Psoas muscle (tissue), 8 donors: ENCODE data around the gene ARHGEF3. TPM values are rescaled to one million over a fixed set of nuclear protein-coding genes. Genes with fewer than 3 reads are reported as not detected.

Source experiments
- ATAC-seq, 4 donors: fragments of 200-7000 bp; cut with Tn5 transposase; one replicate each; pipeline ENCODE4 v1.9.1; 2020; ENCODE audit warnings: moderate library complexity in 3 of 4, mild to moderate bottlenecking in 2 of 4
- DNase-seq, 2 donors: peaks; one replicate each; pipeline ENCODE4 v3.0.0-alpha.2; 2020
- H3K27ac ChIP-seq: fragments of 200-600 bp; one replicate; pipeline ENCODE4 v1.8.0; 2022
- H3K27me3 ChIP-seq, 3 donors: fragments of 200-600 bp in 1 of 3; one replicate each; pipeline versions ENCODE4 v1.6.1 to v1.8.0; 2013 to 2022; ENCODE audit warnings: low read length in 2 of 3, mild to moderate bottlenecking in 2 of 3, moderate library complexity in 1 of 3; ENCODE audit not compliant: insufficient read depth in 3 of 3
- H3K36me3 ChIP-seq, 2 donors: fragments of 200-600 bp in 1 of 2; one replicate each; pipeline versions ENCODE4 v1.6.1 to v1.8.0; 2013 to 2022; ENCODE audit warnings: low read depth in 1 of 2, mild to moderate bottlenecking in 1 of 2, moderate library complexity in 1 of 2; ENCODE audit not compliant: insufficient read depth in 1 of 2
- H3K4me1 ChIP-seq: fragments of 200-600 bp; one replicate; pipeline ENCODE4 v1.8.0; 2022
- H3K4me3 ChIP-seq: fragments of 200-600 bp; one replicate; pipeline ENCODE4 v1.8.0; 2022; ENCODE audit warnings: mild to moderate bottlenecking
- H3K9me3 ChIP-seq: fragments of 200-600 bp; one replicate; pipeline ENCODE4 v1.8.0; 2022
- WGBS, 3 donors: extraction: QIAGEN DNeasy Blood & Tissue Kit; methylation state at CpG; one replicate each; pipeline versions ENCODE4 v1.1.6 to v1.1.7; 2013; 5-methylcytosine and 5-hydroxymethylcytosine counted together
- intact Hi-C, 2 donors: fragments of 100-400 bp; cut with DNase I; formaldehyde crosslinking; loops; one replicate each; pipeline versions ENCODE4 v1.11.0 to v1.14.2; 2022
- polyA plus RNA-seq, 3 donors: library from polyadenylated mRNA; stranded (reverse); fragments of 200-250 nt; gene quantifications; one replicate each; pipeline ENCODE4 v1.2.3, GENCODE V29; 2013
- total RNA-seq, 4 donors: library from RNA; stranded (reverse); fragmentation: NEBNext Ultra II Directional in 2 of 4; extraction: Animal tissue kit (Norgen Biotek cat#: 25700) in 2 of 4; gene quantifications; one replicate each; pipeline versions ENCODE4 v1.2.1 to v1.2.4, GENCODE V29; 2021 to 2023
- TF ChIP-seq, protein P1 (sequence below): fragments of 200-600 bp; IDR thresholded peaks from one replicate; pipeline ENCODE4 v1.8.0; 2022; ENCODE audit warnings: antibody characterized with exemption
- donor health status: healthy with polysubstance abuse.
- donor health status: DM: no; HTN: no; CAD: no; lungs with moderate emphysema.
- donor health status: Bipolar disorder and iron deficiency.
- donor health status: healthy.
- donor health status: DM: yes; HTN: yes; CAD: no.
- donor health status: DM: no; HTN: no; CAD: no.
- donor health status: DM: no; HTN: no; CAD: no.
- donor health status: DM: yes; HTN: yes; CAD: no.

The ARHGEF3 gene
- total and polyA plus RNA-seq, 7 donors: 4.6 to 10.4 (median 6.3) TPM

DNA sequence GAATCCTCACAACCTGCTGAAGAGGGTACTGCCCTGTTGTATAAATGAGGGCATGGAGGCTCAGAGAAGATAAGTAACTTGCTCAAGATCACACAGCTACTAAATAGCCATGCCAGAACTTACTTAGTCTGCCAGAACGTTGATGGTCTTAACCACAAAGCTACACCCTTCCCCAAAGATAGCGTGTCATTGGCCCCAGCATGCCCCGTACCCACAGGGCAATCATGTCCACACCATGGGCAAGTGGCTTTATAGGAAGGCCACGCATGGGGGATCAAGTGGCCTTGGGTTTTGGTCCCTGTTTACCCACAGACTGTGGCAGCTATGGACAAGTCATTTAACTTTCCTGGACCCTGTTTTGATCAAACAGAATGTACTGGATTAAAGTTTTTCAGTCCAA, 15.9 kb upstream of the ARHGEF3 start:
- Histone ChIP-seq H3K27me3 (no peaks in the 10 kb centered on the region), H3K36me3 (no peaks in the 10 kb centered on the region), H3K4me1 (peaks cover 5% of the 10 kb centered on the region), H3K4me3 (no peak overlapping the region), H3K27ac (no peak overlapping the region), H3K9me3 (no peaks in the 10 kb centered on the region)
- DNase-seq (no peak), ATAC-seq (no peak)
- intact Hi-C loops: no loop called here
- TF ChIP-seq, protein P1, sequence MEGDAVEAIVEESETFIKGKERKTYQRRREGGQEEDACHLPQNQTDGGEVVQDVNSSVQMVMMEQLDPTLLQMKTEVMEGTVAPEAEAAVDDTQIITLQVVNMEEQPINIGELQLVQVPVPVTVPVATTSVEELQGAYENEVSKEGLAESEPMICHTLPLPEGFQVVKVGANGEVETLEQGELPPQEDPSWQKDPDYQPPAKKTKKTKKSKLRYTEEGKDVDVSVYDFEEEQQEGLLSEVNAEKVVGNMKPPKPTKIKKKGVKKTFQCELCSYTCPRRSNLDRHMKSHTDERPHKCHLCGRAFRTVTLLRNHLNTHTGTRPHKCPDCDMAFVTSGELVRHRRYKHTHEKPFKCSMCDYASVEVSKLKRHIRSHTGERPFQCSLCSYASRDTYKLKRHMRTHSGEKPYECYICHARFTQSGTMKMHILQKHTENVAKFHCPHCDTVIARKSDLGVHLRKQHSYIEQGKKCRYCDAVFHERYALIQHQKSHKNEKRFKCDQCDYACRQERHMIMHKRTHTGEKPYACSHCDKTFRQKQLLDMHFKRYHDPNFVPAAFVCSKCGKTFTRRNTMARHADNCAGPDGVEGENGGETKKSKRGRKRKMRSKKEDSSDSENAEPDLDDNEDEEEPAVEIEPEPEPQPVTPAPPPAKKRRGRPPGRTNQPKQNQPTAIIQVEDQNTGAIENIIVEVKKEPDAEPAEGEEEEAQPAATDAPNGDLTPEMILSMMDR: no peak
- 64 to 81% (median 80%) methylated on average over 4 of the region's 4 CpGs for WGBS, 3 donors

DNA sequence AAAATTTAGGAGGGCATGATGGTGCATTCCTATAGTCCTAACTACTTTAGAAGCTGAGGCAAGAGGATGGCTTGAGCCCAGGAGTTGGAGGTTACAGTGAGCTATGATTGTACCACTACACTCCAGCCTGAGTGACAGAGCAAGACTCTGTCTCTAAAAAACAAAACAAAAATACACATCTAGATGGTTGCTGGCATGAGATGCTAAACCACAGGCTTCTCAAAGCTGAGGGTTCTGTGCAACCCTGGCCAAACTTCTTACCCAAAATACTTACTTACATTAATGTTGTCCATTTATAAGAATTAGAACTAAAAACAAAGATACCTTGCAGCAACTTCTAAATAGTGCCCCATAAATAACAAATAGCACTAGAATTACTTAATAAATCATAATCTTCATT, 14.3 kb upstream of the ARHGEF3 start:
- Histone ChIP-seq H3K9me3 (no peaks in the 10 kb centered on the region), H3K4me1 (peaks cover 5% of the 10 kb centered on the region), H3K4me3 (no peak overlapping the region), H3K36me3 (no peaks in the 10 kb centered on the region), H3K27me3 (no peaks in the 10 kb centered on the region), H3K27ac (no peak overlapping the region)
- intact Hi-C loops: no loop called here
- no peak for ATAC-seq
- TF ChIP-seq, protein P1: no peak
- no peak for DNase-seq

DNA sequence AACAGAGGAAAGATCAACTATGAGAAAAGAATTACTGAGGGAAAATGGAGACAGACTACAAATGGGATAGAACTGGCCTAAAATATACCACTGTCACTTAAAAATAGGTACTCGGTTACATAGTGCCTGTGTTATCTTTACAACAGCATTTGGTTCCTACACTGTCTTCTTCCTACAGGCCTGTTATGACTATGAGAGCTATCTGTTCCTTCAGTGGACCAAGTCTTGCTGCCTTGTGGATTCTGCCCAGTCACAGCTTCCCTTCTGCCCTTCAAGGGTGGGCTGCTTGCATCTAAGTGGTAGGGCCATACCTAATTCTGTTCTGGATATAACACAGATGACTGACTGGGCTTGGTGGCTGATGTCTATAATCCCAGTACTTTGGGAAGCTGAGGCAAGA, 13.8 kb upstream of the ARHGEF3 start:
- no peak overlapping the region for H3K4me3 ChIP-seq
- ATAC-seq (no peak), DNase-seq (no peak)
- 91 to 100% (median 94%) methylated on average over 1 of the region's 1 CpG for WGBS, 3 donors
- no peaks in the 10 kb centered on the region for H3K27me3 ChIP-seq
- H3K36me3 ChIP-seq: no peaks in the 10 kb centered on the region
- H3K4me1 ChIP-seq: peaks cover 5% of the 10 kb centered on the region
- intact Hi-C loops: no loop called here
- H3K27ac ChIP-seq: no peak overlapping the region
- TF ChIP-seq, protein P1: no peak
- H3K9me3 ChIP-seq: no peaks in the 10 kb centered on the region

DNA sequence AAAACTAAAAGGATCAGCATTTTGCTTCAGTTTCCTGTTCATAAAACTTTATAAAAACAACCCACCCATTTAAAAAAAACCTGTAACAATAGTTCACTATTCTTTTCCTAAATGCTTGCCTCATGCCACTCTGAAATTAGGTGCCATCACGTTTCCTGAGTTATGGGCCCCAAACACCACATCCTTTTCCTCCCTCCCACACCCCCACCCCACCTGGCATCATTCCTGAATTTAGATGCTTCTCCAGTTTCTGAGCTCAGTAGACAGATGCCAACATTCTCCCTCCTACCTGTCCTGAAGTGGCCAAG, 11.9 kb upstream of the ARHGEF3 start:
- 0 to 18% (median 13%) methylated on average over 1 of the region's 1 CpG for WGBS, 3 donors
- TF ChIP-seq, protein P1: no peak
- H3K4me1 ChIP-seq: peaks cover 5% of the 10 kb centered on the region
- ATAC-seq (no peak), DNase-seq (no peak)
- no peaks in the 10 kb centered on the region for H3K9me3 ChIP-seq
- H3K27me3 ChIP-seq: no peaks in the 10 kb centered on the region
- intact Hi-C loops: no loop called here
- no peaks in the 10 kb centered on the region for H3K36me3 ChIP-seq
- H3K27ac ChIP-seq: no peak overlapping the region
- no peak overlapping the region for H3K4me3 ChIP-seq

DNA sequence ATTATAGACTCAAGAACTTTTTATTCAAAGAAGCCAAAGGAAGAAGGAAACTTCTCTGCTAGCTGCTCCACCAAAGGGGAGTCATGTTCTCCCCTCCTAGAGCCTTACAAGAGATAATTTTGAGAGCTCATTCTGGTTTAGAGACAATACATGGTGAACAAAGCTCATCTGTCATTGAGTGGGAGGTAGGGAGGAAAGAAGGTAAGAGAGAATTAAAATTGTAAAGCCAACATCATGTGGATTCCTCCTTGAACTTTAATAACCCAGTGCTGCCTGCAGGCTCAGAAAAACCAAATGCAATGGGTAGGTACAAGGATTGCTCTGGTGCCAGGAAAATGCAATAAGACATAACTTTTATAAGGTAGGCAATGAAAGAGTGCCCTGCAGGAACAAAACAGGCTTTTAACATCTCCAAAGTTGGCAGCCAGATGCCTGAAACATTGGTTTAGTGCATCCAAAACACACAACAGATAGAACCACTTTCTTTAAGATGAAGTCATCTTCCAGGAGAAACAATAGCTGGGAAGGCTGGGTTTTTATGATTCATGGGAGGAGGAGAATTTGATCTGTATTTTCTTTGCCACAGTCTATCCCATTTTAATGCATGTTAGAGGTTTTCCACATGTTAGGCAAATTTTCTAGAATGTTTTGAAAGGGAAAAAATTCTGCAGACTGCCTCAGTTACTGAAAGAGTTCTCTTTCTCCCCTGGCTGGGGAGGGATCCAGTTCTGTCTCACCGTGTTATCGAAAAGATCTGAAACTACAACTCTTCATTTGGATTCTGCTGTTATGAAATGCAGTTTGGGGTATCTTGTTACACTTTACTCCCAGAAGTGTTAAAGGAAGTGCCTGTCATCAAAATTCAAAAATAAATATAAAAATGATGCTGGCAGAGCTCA, 11.3 kb upstream of the ARHGEF3 start:
- ATAC-seq (no peak), DNase-seq (no peak)
- TF ChIP-seq, protein P1: no peak
- H3K36me3 ChIP-seq: no peaks in the 10 kb centered on the region
- intact Hi-C loops: no loop called here
- no peaks in the 10 kb centered on the region for H3K9me3 ChIP-seq
- no peaks in the 10 kb centered on the region for H3K27me3 ChIP-seq
- WGBS, 3 donors: 23 to 46% (median 24%) methylated on average over 2 of the region's 2 CpGs
- no peak overlapping the region for H3K27ac ChIP-seq
- peaks cover 5% of the 10 kb centered on the region for H3K4me1 ChIP-seq
- no peak overlapping the region for H3K4me3 ChIP-seq
